Kidney (tissue), 14 donors: ENCODE results near the gene CELSR3. TPM values are rescaled to one million over a fixed set of nuclear protein-coding genes. Genes with fewer than 3 reads are reported as not detected.

Source experiments
- DNase-seq, 5 donors: peaks; one replicate each; pipeline ENCODE4 v3.0.0-alpha.2; 2013 to 2020
- FAIRE-seq: peaks from 2 replicates; lab custom pipeline; 2012; peaks lifted over from hg19 to GRCh38; lab: Jason Lieb, UNC
- H3K27ac ChIP-seq, 2 donors: one replicate each; pipeline ENCODE4 v1.7.0; 2013; ENCODE audit warnings: low read depth in 2 of 2, low read length in 2 of 2, inconsistent platforms in 1 of 2
- H3K27me3 ChIP-seq: one replicate; pipeline ENCODE4 v1.7.1; 2013; ENCODE audit warnings: low read length, inconsistent platforms; ENCODE audit not compliant: control insufficient read depth, insufficient read depth
- H3K36me3 ChIP-seq, 3 donors: one replicate each; pipeline versions ENCODE4 v1.7.0 to v1.7.1; 2013; ENCODE audit warnings: low read length in 3 of 3, control low read depth in 1 of 3, inconsistent platforms in 1 of 3; ENCODE audit not compliant: insufficient read depth in 3 of 3, control insufficient read depth in 2 of 3
- H3K4me1 ChIP-seq, 3 donors: one replicate each; pipeline versions ENCODE4 v1.7.0 to v1.7.1; 2013; ENCODE audit warnings: low read length in 3 of 3, inconsistent platforms in 1 of 3, low read depth in 1 of 3; ENCODE audit not compliant: control insufficient read depth in 2 of 3, insufficient read depth in 2 of 3
- H3K4me3 ChIP-seq, 3 donors: one replicate each; pipeline versions ENCODE4 v1.7.0 to v1.8.1; 2013; ENCODE audit warnings: low read length in 3 of 3, control low read depth in 1 of 3, inconsistent platforms in 1 of 3
- H3K9ac ChIP-seq, 3 donors: one replicate each; pipeline versions ENCODE4 v1.7.0 to v1.7.1; 2013; ENCODE audit warnings: low read length in 3 of 3, control low read depth in 1 of 3, inconsistent platforms in 1 of 3
- H3K9me3 ChIP-seq, 3 donors: one replicate each; pipeline versions ENCODE4 v1.7.0 to v1.7.1; 2013; ENCODE audit warnings: low read length in 3 of 3, control low read depth in 1 of 3, inconsistent platforms in 1 of 3; ENCODE audit not compliant: control insufficient read depth in 2 of 3, insufficient read depth in 1 of 3
- CTCF ChIP-seq: IDR thresholded peaks from 3 replicates; pipeline ENCODE4 v1.5.1; 2012; ENCODE audit warnings: mild to moderate bottlenecking, moderate library complexity, borderline replicate concordance; ENCODE audit not compliant: insufficient read depth; ENCODE audit errors: extremely low read depth
- intact Hi-C: fragments of 100-400 bp; cut with DNase I; formaldehyde crosslinking; loops from one replicate; pipeline ENCODE4 v1.11.1; 2022
- polyA plus RNA-seq: library from polyadenylated mRNA; stranded (reverse); fragments of 350-450 nt; fragmentation: Illumina TruSeq; extraction: RNeasy Lipid Tissue Mini Kit (QIAGEN cat#74804); gene quantifications from one replicate; pipeline ENCODE4 v1.2.3, GENCODE V29; 2014; ENCODE audit warnings: low read depth, low replicate concordance; ENCODE audit not compliant: insufficient read depth
- total RNA-seq: library from RNA; stranded (reverse); fragmentation: NEBNext Ultra II Directional; extraction: Animal tissue kit (Norgen Biotek cat#: 25700); gene quantifications from one replicate; pipeline ENCODE4 v1.2.1, GENCODE V29; 2021
- donor health status: control.
- donor health status: control.
- donor health status: control.
- donor health status: control.
- donor health status: control.
- donor health status: DM: yes; HTN: yes; CAD: no.
- donor health status: Normal renal cell carcinoma (clear cell type).

Gene CELSR3
- total and polyA plus RNA-seq, 2 donors from 2014 or later: 0.17 to 2.0 TPM

GRCh38 chr3:48688032-48688736 lies 25.5 kb upstream of the CELSR3 start:
- peaks cover 24 to 47% (median 36%) of the 10 kb centered on the region in 3 donors for H3K36me3 ChIP-seq
- H3K9me3 ChIP-seq: no peaks in the 10 kb centered on the region
- DNase-seq: no peak
- H3K27ac ChIP-seq: no peak overlapping the region
- no peak overlapping the region for H3K4me3 ChIP-seq
- no peak for FAIRE-seq
- intact Hi-C loops: no loop called here
- TF ChIP-seq CTCF: no peak
- no peak overlapping the region for H3K9ac ChIP-seq
- H3K4me1 ChIP-seq: peaks cover 0 to 20% (median 13%) of the 10 kb centered on the region in 3 donors
- no peaks in the 10 kb centered on the region for H3K27me3 ChIP-seq

- Histone ChIP-seq H3K27me3 (no peaks in the 10 kb centered on the region), H3K27ac (no peak overlapping the region), H3K36me3 (peaks cover 14 to 38% (median 28%) of the 10 kb centered on the region in 3 donors), H3K4me1 (peaks cover 0 to 23% (median 13%) of the 10 kb centered on the region in 3 donors), H3K9me3 (no peaks in the 10 kb centered on the region), H3K4me3 (no peak overlapping the region), H3K9ac (no peak overlapping the region)
- FAIRE-seq (no peak), DNase-seq (no peak)
- no peak for TF ChIP-seq CTCF
- intact Hi-C loops: no loop called here
These were observed 24.6 kb upstream of the CELSR3 start for GRCh38 chr3:48687220-48687678.

GRCh38 chr3:48686538-48687219 lies 24.0 kb upstream of the CELSR3 start:
- Histone ChIP-seq H3K27me3 (no peaks in the 10 kb centered on the region), H3K36me3 (peaks cover 14 to 36% (median 31%) of the 10 kb centered on the region in 3 donors), H3K9me3 (no peaks in the 10 kb centered on the region), H3K9ac (peak overlapping the region in 1 of 3 donors; percentile 88), H3K4me3 (peak overlapping the region in 2 of 3 donors; percentile 60 to 86), H3K27ac (no peak overlapping the region), H3K4me1 (peaks cover 0 to 23% (median 13%) of the 10 kb centered on the region in 3 donors)
- no peak for TF ChIP-seq CTCF
- intact Hi-C loops: no loop called here
- no peak for FAIRE-seq
- DNase-seq: no peak
